ENCODE measurements around the gene TMEM47.

TMEM47 gene

GRCh38 chrX:34632384-34632783, 24.7 kb downstream of the TMEM47 start:
- peak; percentile 8 to 22 for DNase-seq (ENCODE audit: low read depth in 2 of 2)
- no peak for TF ChIP-seq CTCF (IDR thresholded peaks at IDR 0.05; ENCODE audit: low read depth, low read length)
- H3K4me3 ChIP-seq (replicated peaks in 1 of 2; ENCODE audit: low read depth in 2 of 2, low read length in 2 of 2): no peak overlapping the region

- DNase-seq (ENCODE audit: low read depth in 2 of 2): peak; percentile 66 to 73
- H3K4me3 ChIP-seq (replicated peaks in 1 of 2; ENCODE audit: low read depth in 2 of 2, low read length in 2 of 2): no peak overlapping the region
- no peak for TF ChIP-seq CTCF (IDR thresholded peaks at IDR 0.05; ENCODE audit: low read depth, low read length)
Observed at GRCh38 chrX:34631479-34632220, 25.4 kb downstream of the TMEM47 start.

- TF ChIP-seq CTCF (IDR thresholded peaks at IDR 0.05; ENCODE audit: low read depth, low read length): no peak
- DNase-seq (ENCODE audit: low read depth in 2 of 2): peak in 1 of 2 donors; percentile 24
- H3K4me3 ChIP-seq (replicated peaks in 1 of 2; ENCODE audit: low read depth in 2 of 2, low read length in 2 of 2): no peak overlapping the region
Observed at GRCh38 chrX:34629572-34629971, 27.5 kb downstream of the TMEM47 start.

- DNase-seq (ENCODE audit: low read depth in 2 of 2): peak in 1 of 2 donors; percentile 2
- H3K4me3 ChIP-seq (replicated peaks in 1 of 2; ENCODE audit: low read depth in 2 of 2, low read length in 2 of 2): no peak overlapping the region
- no peak for TF ChIP-seq CTCF (IDR thresholded peaks at IDR 0.05; ENCODE audit: low read depth, low read length)
Observed at GRCh38 chrX:34624416-34624815, 32.7 kb downstream of the TMEM47 start.

GRCh38 chrX:34619920-34620319, 37.2 kb downstream of the TMEM47 start:
- no peak overlapping the region for H3K4me3 ChIP-seq (replicated peaks in 1 of 2; ENCODE audit: low read depth in 2 of 2, low read length in 2 of 2)
- no peak for TF ChIP-seq CTCF (IDR thresholded peaks at IDR 0.05; ENCODE audit: low read depth, low read length)
- no peak for DNase-seq (ENCODE audit: low read depth in 2 of 2)

GRCh38 chrX:34612036-34612435, 45.0 kb downstream of the TMEM47 start:
- H3K4me3 ChIP-seq (replicated peaks in 1 of 2; ENCODE audit: low read depth in 2 of 2, low read length in 2 of 2): no peak overlapping the region
- no peak for TF ChIP-seq CTCF (IDR thresholded peaks at IDR 0.05; ENCODE audit: low read depth, low read length)
- DNase-seq (ENCODE audit: low read depth in 2 of 2): peak; percentile 11 to 25

GRCh38 chrX:34598362-34598761, 58.7 kb downstream of the TMEM47 start:
- no peak for TF ChIP-seq CTCF (IDR thresholded peaks at IDR 0.05; ENCODE audit: low read depth, low read length)
- DNase-seq (ENCODE audit: low read depth in 2 of 2): no peak
- no peak overlapping the region for H3K4me3 ChIP-seq (replicated peaks in 1 of 2; ENCODE audit: low read depth in 2 of 2, low read length in 2 of 2)

All from cardiac fibroblast (primary cell).